ENCODE results near the gene AMER3.

DNA sequence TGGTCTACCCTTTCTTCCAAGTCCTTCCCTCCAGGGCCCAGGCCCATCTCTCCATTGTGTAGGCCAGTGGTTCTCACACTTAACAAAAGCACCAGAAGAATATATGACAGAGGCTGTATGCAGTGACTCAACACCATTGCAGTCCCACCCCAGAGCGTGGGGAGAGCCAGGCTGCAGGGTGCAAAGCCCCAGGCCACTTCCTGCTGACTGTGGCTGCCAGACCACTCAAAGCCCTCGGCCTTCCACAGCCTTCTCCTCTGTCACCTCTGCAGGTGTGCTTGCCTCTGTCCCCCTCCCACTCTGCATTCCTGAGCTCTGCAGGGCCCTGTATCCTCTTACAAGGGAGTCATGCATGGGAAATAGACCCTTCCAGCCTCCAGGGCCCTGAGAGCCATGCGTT, 41.0 kb downstream of the AMER3 start:
- TF ChIP-seq, protein P1, sequence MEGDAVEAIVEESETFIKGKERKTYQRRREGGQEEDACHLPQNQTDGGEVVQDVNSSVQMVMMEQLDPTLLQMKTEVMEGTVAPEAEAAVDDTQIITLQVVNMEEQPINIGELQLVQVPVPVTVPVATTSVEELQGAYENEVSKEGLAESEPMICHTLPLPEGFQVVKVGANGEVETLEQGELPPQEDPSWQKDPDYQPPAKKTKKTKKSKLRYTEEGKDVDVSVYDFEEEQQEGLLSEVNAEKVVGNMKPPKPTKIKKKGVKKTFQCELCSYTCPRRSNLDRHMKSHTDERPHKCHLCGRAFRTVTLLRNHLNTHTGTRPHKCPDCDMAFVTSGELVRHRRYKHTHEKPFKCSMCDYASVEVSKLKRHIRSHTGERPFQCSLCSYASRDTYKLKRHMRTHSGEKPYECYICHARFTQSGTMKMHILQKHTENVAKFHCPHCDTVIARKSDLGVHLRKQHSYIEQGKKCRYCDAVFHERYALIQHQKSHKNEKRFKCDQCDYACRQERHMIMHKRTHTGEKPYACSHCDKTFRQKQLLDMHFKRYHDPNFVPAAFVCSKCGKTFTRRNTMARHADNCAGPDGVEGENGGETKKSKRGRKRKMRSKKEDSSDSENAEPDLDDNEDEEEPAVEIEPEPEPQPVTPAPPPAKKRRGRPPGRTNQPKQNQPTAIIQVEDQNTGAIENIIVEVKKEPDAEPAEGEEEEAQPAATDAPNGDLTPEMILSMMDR (IDR thresholded peaks at IDR 0.05) = no peak
- TF ChIP-seq POLR2A (IDR thresholded peaks at IDR 0.05) = no peak

Measured in testis (tissue), 2 donors.